ENCODE results near the gene MARCHF4. TPM values are rescaled to one million over a fixed set of nuclear protein-coding genes. Genes with fewer than 3 reads are reported as not detected.

The MARCHF4 gene
- total RNA-seq, 1 experiment from 2014 or later: 0.26 TPM

GRCh38 chr2:216392018-216392562 lies 19.8 kb upstream of the MARCHF4 start:
- Histone ChIP-seq H3K23me2 (ENCODE audit: insufficient read length, low read depth, low read length, poor library complexity, severe bottlenecking) (no peaks in the 10 kb centered on the region), H3K23ac (ENCODE audit: insufficient read length, low read depth, low read length) (no peak overlapping the region), H3T11ph (ENCODE audit: low read length) (no peak overlapping the region), H2BK15ac (ENCODE audit: low read depth, low read length) (no peak overlapping the region), H3K27ac (ENCODE audit: insufficient read length, low read depth, low read length) (no peak overlapping the region), H2BK20ac (ENCODE audit: low read depth, low read length, poor library complexity, severe bottlenecking) (no peak overlapping the region), H3K14ac (ENCODE audit: insufficient read depth, low read length) (no peak overlapping the region), H2BK120ac (ENCODE audit: low read depth, low read length, poor library complexity, severe bottlenecking) (no peak overlapping the region), H4K20me1 (ENCODE audit: control insufficient read depth, insufficient read depth, insufficient read length) (no peaks in the 10 kb centered on the region), H3K27me3 (ENCODE audit: insufficient read depth, low read length) (no peaks in the 10 kb centered on the region), H2AFZ (ENCODE audit: low read length) (no peak overlapping the region), H4K8ac (replicated peaks; ENCODE audit: insufficient read length, low read depth, low read length) (no peak overlapping the region), H3K4ac (ENCODE audit: low read depth, low read length) (no peak overlapping the region), H3K79me1 (ENCODE audit: insufficient read depth, low read depth, low read length, poor library complexity, severe bottlenecking) (no peaks in the 10 kb centered on the region), H3K56ac (ENCODE audit: insufficient read length, low read depth, low read length) (no peak overlapping the region), H3K9me3 (ENCODE audit: control insufficient read depth, low read depth, low read length) (no peaks in the 10 kb centered on the region), H2BK12ac (ENCODE audit: insufficient read length, low read depth, low read length) (no peak overlapping the region), H4K91ac (ENCODE audit: insufficient read length, low read depth, low read length) (no peak overlapping the region), H2BK5ac (ENCODE audit: insufficient read length, low read length) (no peak overlapping the region), H3K9ac (ENCODE audit: extremely low read depth, insufficient read length, low read length) (no peak overlapping the region), H4K5ac (ENCODE audit: insufficient read length, low read depth, low read length) (no peak overlapping the region), H2AK5ac (ENCODE audit: insufficient read length, low read length) (no peak overlapping the region), H3K4me2 (ENCODE audit: insufficient read depth, insufficient read length, low read length) (no peak overlapping the region), H3K18ac (ENCODE audit: insufficient read length, low read depth, low read length) (no peak overlapping the region), H3K79me2 (ENCODE audit: insufficient read depth, low read length) (no peaks in the 10 kb centered on the region), H3K4me1 (ENCODE audit: insufficient read depth, low read length) (no peaks in the 10 kb centered on the region)
- no peaks in the 10 kb centered on the region; a peak in 2 of 7 replicates for H3K36me3 Mint-ChIP-seq (ENCODE audit: insufficient read depth in 1 of 3, low read depth in 3 of 3)
- peaks cover 3% of the 10 kb centered on the region for H3K27me3 Mint-ChIP-seq (ENCODE audit: low read depth)
- peaks cover 7 to 12% of the 10 kb centered on the region in 2 experiments; a peak in 3 of 4 replicates for H3K4me1 Mint-ChIP-seq
- DNase-seq: no peak
- WGBS (ENCODE audit: extremely low coverage, insufficient read length, low lambda C conversion rate): no CpG with 5 or more reads among the region's 6 CpGs
- H3K27ac Mint-ChIP-seq: no peak overlapping the region
- H3K4me3 Mint-ChIP-seq: no peak overlapping the region
- H3K9me3 Mint-ChIP-seq: no peaks in the 10 kb centered on the region
- TF ChIP-seq CTCF (conservative IDR thresholded peaks at IDR 0.05): no peak
